Dendritic cell treated with granulocyte-macrophage colony-stimulating factor and Interleukin-4, amounts not matched to agents 40 ng/mL and 50 ng/mL, for 4 days (primary cell): ENCODE measurements around the gene PLIN4.
"Not testable (repeated sequence)": the region's sequence is repeated elsewhere in the genome, so short reads cannot be mapped to it uniquely, and the experiment has no call there.

ENCODE experiments used
- H3K27ac Mint-ChIP-seq: one replicate; pipeline ENCODE4 v1.8.0; 2022; ENCODE audit warnings: mild to moderate bottlenecking, mixed read lengths
- H3K27me3 Mint-ChIP-seq: one replicate; pipeline ENCODE4 v1.8.0; 2022; ENCODE audit warnings: mild to moderate bottlenecking, mixed read lengths
- H3K36me3 Mint-ChIP-seq: one replicate; pipeline ENCODE4 v1.8.0; 2022; ENCODE audit warnings: low read depth, mixed read lengths
- H3K4me1 Mint-ChIP-seq: one replicate; pipeline ENCODE4 v1.8.0; 2022; ENCODE audit warnings: low read depth, mixed read lengths
- H3K4me3 Mint-ChIP-seq: one replicate; pipeline ENCODE4 v1.8.0; 2022; ENCODE audit warnings: mild to moderate bottlenecking, moderate library complexity, mixed read lengths
- H3K9me3 Mint-ChIP-seq: one replicate; pipeline ENCODE4 v1.8.0; 2022; ENCODE audit warnings: mixed read lengths
- intact Hi-C: fragments of 100-400 bp; cut with micrococcal nuclease; formaldehyde crosslinking; loops from one replicate; pipeline ENCODE4 v1.15.0; 2022

PLIN4 gene

GRCh38 chr19:4538601-4538954, 20.3 kb upstream of the PLIN4 start:
- Mint-ChIP-seq H3K36me3 (no peaks in the 10 kb centered on the region), H3K4me3 (no peak overlapping the region), H3K27ac (no peak overlapping the region), H3K27me3 (peaks cover 11% of the 10 kb centered on the region), H3K9me3 (no peaks in the 10 kb centered on the region), H3K4me1 (peaks cover 65% of the 10 kb centered on the region)
- intact Hi-C loops: no loop called here

GRCh38 chr19:4537953-4538600, 19.8 kb upstream of the PLIN4 start:
- H3K4me3 Mint-ChIP-seq: no peak overlapping the region
- no peak overlapping the region for H3K27ac Mint-ChIP-seq
- peaks cover 16% of the 10 kb centered on the region for H3K27me3 Mint-ChIP-seq
- H3K36me3 Mint-ChIP-seq: no peaks in the 10 kb centered on the region
- intact Hi-C loops: no loop called here
- H3K9me3 Mint-ChIP-seq: no peaks in the 10 kb centered on the region
- peaks cover 64% of the 10 kb centered on the region for H3K4me1 Mint-ChIP-seq

- intact Hi-C loops: no loop called here
- H3K4me3 Mint-ChIP-seq: no peak overlapping the region
- H3K4me1 Mint-ChIP-seq: peaks cover 53% of the 10 kb centered on the region
- no peaks in the 10 kb centered on the region for H3K36me3 Mint-ChIP-seq
- no peaks in the 10 kb centered on the region for H3K9me3 Mint-ChIP-seq
- peaks cover 17% of the 10 kb centered on the region for H3K27me3 Mint-ChIP-seq
- peak overlapping the region; percentile 37 for H3K27ac Mint-ChIP-seq
These were observed 18.5 kb upstream of the PLIN4 start for GRCh38 chr19:4536798-4537197.

GRCh38 chr19:4534836-4535658, 16.8 kb upstream of the PLIN4 start, which contains the start of gene PLIN5:
PLIN5 (minus strand) TSS chr19:4535224; CDS start chr19:4534074, 1,150 bp downstream.
- Mint-ChIP-seq H3K27ac (no peak within 1 kb of the TSS), H3K36me3 (no peaks in the 10 kb centered on the region), H3K27me3 (peaks cover 27% of the 10 kb centered on the region), H3K4me3 (peak within 1 kb of the TSS; percentile 6), H3K4me1 (peaks cover 47% of the 10 kb centered on the region), H3K9me3 (no peaks in the 10 kb centered on the region)
- intact Hi-C loops: no loop called here

GRCh38 chr19:4533835-4534424, 15.6 kb upstream of the PLIN4 start:
- Mint-ChIP-seq H3K4me3 (no peak overlapping the region), H3K27me3 (peaks cover 30% of the 10 kb centered on the region), H3K4me1 (peaks cover 36% of the 10 kb centered on the region), H3K36me3 (no peaks in the 10 kb centered on the region), H3K27ac (no peak overlapping the region), H3K9me3 (no peaks in the 10 kb centered on the region)
- intact Hi-C loops: no loop called here

- H3K27ac Mint-ChIP-seq: no peak overlapping the region
- H3K9me3 Mint-ChIP-seq: no peaks in the 10 kb centered on the region
- H3K27me3 Mint-ChIP-seq: peaks cover 30% of the 10 kb centered on the region
- no peaks in the 10 kb centered on the region for H3K36me3 Mint-ChIP-seq
- peaks cover 30% of the 10 kb centered on the region for H3K4me1 Mint-ChIP-seq
- intact Hi-C loops: no loop called here
- H3K4me3 Mint-ChIP-seq: no peak overlapping the region
These were observed 15.0 kb upstream of the PLIN4 start for GRCh38 chr19:4533334-4533733.

- H3K4me3 Mint-ChIP-seq: no peak overlapping the region
- peaks cover 20% of the 10 kb centered on the region for H3K4me1 Mint-ChIP-seq
- peaks cover 28% of the 10 kb centered on the region for H3K27me3 Mint-ChIP-seq
- no peaks in the 10 kb centered on the region for H3K9me3 Mint-ChIP-seq
- intact Hi-C loops: no loop called here
- no peak overlapping the region for H3K27ac Mint-ChIP-seq
- H3K36me3 Mint-ChIP-seq: no peaks in the 10 kb centered on the region
These were observed 13.4 kb upstream of the PLIN4 start for GRCh38 chr19:4531562-4532165.

GRCh38 chr19:4529924-4530522, 11.7 kb upstream of the PLIN4 start:
- Mint-ChIP-seq H3K4me3 (no peak overlapping the region), H3K36me3 (no peaks in the 10 kb centered on the region), H3K27me3 (peaks cover 22% of the 10 kb centered on the region), H3K27ac (no peak overlapping the region), H3K4me1 (peaks cover 17% of the 10 kb centered on the region), H3K9me3 (no peaks in the 10 kb centered on the region)
- intact Hi-C loops: no loop called here

- H3K4me3 Mint-ChIP-seq: no peak overlapping the region
- peaks cover 19% of the 10 kb centered on the region for H3K27me3 Mint-ChIP-seq
- no peaks in the 10 kb centered on the region for H3K36me3 Mint-ChIP-seq
- H3K27ac Mint-ChIP-seq: no peak overlapping the region
- intact Hi-C loops: no loop called here
- no peaks in the 10 kb centered on the region for H3K9me3 Mint-ChIP-seq
- H3K4me1 Mint-ChIP-seq: peaks cover 14% of the 10 kb centered on the region
These were observed 10.6 kb upstream of the PLIN4 start for GRCh38 chr19:4528843-4529242.

GRCh38 chr19:4527377-4527776, 9.1 kb upstream of the PLIN4 start:
- H3K36me3 Mint-ChIP-seq, intact Hi-C loops, H3K9me3 Mint-ChIP-seq, H3K4me3 Mint-ChIP-seq, H3K27ac Mint-ChIP-seq: not testable (repeated sequence)
- Mint-ChIP-seq H3K4me1 (peaks cover 14% of the 10 kb centered on the region), H3K27me3 (peaks cover 14% of the 10 kb centered on the region)

- no peaks in the 10 kb centered on the region for H3K9me3 Mint-ChIP-seq
- H3K36me3 Mint-ChIP-seq: no peaks in the 10 kb centered on the region
- intact Hi-C loops: no loop called here
- H3K4me3 Mint-ChIP-seq: no peak overlapping the region
- H3K27me3 Mint-ChIP-seq: peaks cover 12% of the 10 kb centered on the region
- peaks cover 5% of the 10 kb centered on the region for H3K4me1 Mint-ChIP-seq
- no peak overlapping the region for H3K27ac Mint-ChIP-seq
These were observed 7.3 kb upstream of the PLIN4 start for GRCh38 chr19:4525563-4526002.

GRCh38 chr19:4524808-4525562, 6.7 kb upstream of the PLIN4 start:
- intact Hi-C loops: no loop called here
- Mint-ChIP-seq H3K36me3 (no peaks in the 10 kb centered on the region), H3K4me3 (no peak overlapping the region), H3K4me1 (peaks cover 5% of the 10 kb centered on the region), H3K27ac (no peak overlapping the region), H3K9me3 (no peaks in the 10 kb centered on the region), H3K27me3 (peaks cover 12% of the 10 kb centered on the region)
